Prostate gland (tissue), 2 donors: Measurements from ENCODE around the gene AFDN. TPM values are rescaled to one million over a fixed set of nuclear protein-coding genes. Genes with fewer than 3 reads are reported as not detected.

ENCODE experiments used
- DNase-seq: peaks from one replicate; pipeline ENCODE4 v3.0.0-alpha.2; 2019; ENCODE audit warnings: low spot score
- H3K27ac ChIP-seq, 2 donors: fragments of 200-600 bp; sonication (generic); 2 replicates each; pipeline ENCODE4 v1.5.1; 2017 to 2019
- H3K27me3 ChIP-seq: fragments of 200-600 bp; sonication (generic); replicated peaks from 2 replicates; pipeline ENCODE4 v1.5.1; 2019; ENCODE audit not compliant: insufficient read depth
- H3K36me3 ChIP-seq, 2 donors: fragments of 200-600 bp; sonication (generic); 1 replicate in 1 of 2; 2 replicates in 1 of 2; pipeline versions ENCODE4 v1.5.1 to v1.8.1; 2017 to 2019
- H3K4me1 ChIP-seq: fragments of 200-600 bp; sonication (generic); replicated peaks from 2 replicates; pipeline ENCODE4 v1.5.1; 2019
- H3K4me3 ChIP-seq, 2 donors: fragments of 200-600 bp; sonication (generic); 2 replicates each; pipeline ENCODE4 v1.5.1; 2017 to 2019
- H3K9me3 ChIP-seq: fragments of 200-600 bp; sonication (generic); 2 replicates; pipeline ENCODE4 v1.5.1; 2017
- CTCF ChIP-seq, 4 experiments: fragments of 200-600 bp in 2 of 4; fragments of 450-650 bp in 2 of 4; sonication (generic) in 2 of 4; IDR thresholded peaks; 1 replicate in 3 of 4; 2 replicates in 1 of 4; pipeline ENCODE4 v1.5.1; 2016 to 2019; ENCODE audit warnings: antibody characterized with exemption in 4 of 4, mild to moderate bottlenecking in 2 of 4, moderate library complexity in 2 of 4
- POLR2A ChIP-seq: fragments of 450-650 bp; IDR thresholded peaks from one replicate; pipeline ENCODE4 v1.6.1; 2016; ENCODE audit warnings: antibody characterized with exemption, mild to moderate bottlenecking
- POLR2AphosphoS5 ChIP-seq: sonication (generic); formaldehyde crosslinking; IDR thresholded peaks from one replicate; pipeline ENCODE4 v1.6.1; 2017; ENCODE audit warnings: antibody characterized with exemption
- WGBS: methylation state at CpG from one replicate; pipeline ENCODE4 v1.1.5; 2018; 5-methylcytosine and 5-hydroxymethylcytosine counted together
- intact Hi-C: fragments of 100-400 bp; cut with DNase I; formaldehyde crosslinking; loops from one replicate; pipeline ENCODE4 v1.14.2; 2022
- total RNA-seq, 2 donors: library from RNA; depleted of rRNA; stranded (reverse); fragments of >200 nt; gene quantifications; one replicate each; pipeline ENCODE4 v1.1.0, GENCODE V29; 2016

The AFDN gene
- total RNA-seq, 2 donors from 2014 or later: 171 to 204 TPM

DNA sequence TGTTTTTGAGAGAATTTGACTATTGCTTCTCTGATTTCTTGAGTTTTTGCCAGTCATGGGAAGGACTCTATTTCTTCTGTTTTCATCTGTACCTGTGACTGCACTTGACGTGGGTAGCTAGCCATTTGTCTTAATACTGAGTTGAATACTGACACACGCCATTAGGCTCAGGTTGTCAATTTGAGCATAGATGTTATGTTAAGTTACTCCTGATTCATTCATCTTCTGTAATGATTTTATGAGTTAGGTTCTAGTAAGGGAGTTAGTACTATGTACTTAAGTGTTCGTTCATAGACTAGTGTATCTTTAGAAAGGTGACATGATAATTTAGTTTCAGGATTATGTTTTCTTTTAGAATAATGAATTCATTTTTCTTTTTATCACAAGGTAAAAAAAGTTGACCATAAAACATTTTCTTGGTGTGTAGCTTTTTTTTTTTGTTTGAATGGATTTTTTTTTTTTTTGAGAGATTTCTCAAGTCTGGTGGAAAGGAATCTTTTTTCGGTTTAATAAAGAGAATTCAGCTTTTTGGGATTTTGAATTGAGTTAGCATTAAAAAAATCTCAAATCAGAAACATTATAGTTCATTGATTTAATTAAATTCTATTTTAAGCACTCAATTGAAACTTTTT is 1.7 kb downstream of the AFDN start:
- no peaks in the 10 kb centered on the region for H3K9me3 ChIP-seq
- H3K27ac ChIP-seq: peak overlapping the region; percentile 87 to 89
- TF ChIP-seq POLR2A (no peak), CTCF (IDR thresholded peaks at IDR 0.05) (no peak), POLR2AphosphoS5 (no peak)
- H3K36me3 ChIP-seq: no peaks in the 10 kb centered on the region
- H3K27me3 ChIP-seq: no peaks in the 10 kb centered on the region
- DNase-seq: no peak
- H3K4me1 ChIP-seq: no peaks in the 10 kb centered on the region
- peak overlapping the region; percentile 61 to 73 for H3K4me3 ChIP-seq
- 45% methylated on average over 4 of the region's 4 CpGs for WGBS
- intact Hi-C loops: no loop called here

DNA sequence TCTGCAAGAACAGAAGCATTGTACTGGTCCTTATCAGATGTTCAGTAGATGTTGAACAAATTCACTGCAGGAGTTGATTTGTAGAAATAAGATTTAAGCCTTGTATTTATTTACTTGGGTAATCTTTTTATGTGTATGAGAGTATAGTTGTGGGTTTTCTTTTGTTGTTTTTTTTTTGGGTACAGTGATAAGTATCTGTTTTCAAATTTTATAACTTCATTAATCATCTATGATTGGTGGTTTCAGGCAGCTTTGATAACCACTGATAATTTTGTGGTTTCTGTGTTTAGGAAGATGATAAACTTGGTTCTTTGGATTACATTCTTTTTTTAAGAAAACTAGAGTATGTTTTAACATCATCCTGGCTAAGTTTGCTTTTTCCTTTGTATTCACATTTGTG is 2.8 kb downstream of the AFDN start:
- TF ChIP-seq POLR2A: no peak
- no peak for TF ChIP-seq POLR2AphosphoS5
- TF ChIP-seq CTCF (IDR thresholded peaks at IDR 0.05): no peak
- no peak for DNase-seq
- Histone ChIP-seq H3K9me3 (no peaks in the 10 kb centered on the region), H3K27ac (peak overlapping the region; percentile 14 to 49), H3K4me3 (peak overlapping the region in 1 of 2 donors; percentile 61), H3K27me3 (no peaks in the 10 kb centered on the region), H3K4me1 (no peaks in the 10 kb centered on the region), H3K36me3 (no peaks in the 10 kb centered on the region)
- intact Hi-C loops: no loop called here

GRCh38 chr6:167831281-167831828 is 4.6 kb downstream of the AFDN start:
- TF ChIP-seq POLR2A (no peak), CTCF (IDR thresholded peaks at IDR 0.05) (no peak)
- no peaks in the 10 kb centered on the region for H3K27me3 ChIP-seq
- peak overlapping the region in 1 of 2 donors; percentile 63 for H3K27ac ChIP-seq
- no peaks in the 10 kb centered on the region for H3K36me3 ChIP-seq
- H3K9me3 ChIP-seq: no peaks in the 10 kb centered on the region
- no peak for DNase-seq
- WGBS: 47% methylated on average over 3 of the region's 3 CpGs
- no peaks in the 10 kb centered on the region for H3K4me1 ChIP-seq
- intact Hi-C loops: no loop called here
- no peak overlapping the region for H3K4me3 ChIP-seq

- TF ChIP-seq POLR2AphosphoS5 (peak; percentile 57), POLR2A (peak; percentile 5), CTCF (IDR thresholded peaks at IDR 0.05) (no peak)
- intact Hi-C loops: no loop called here
- Histone ChIP-seq H3K9me3 (no peaks in the 10 kb centered on the region), H3K36me3 (no peaks in the 10 kb centered on the region), H3K27me3 (no peaks in the 10 kb centered on the region), H3K27ac (peak overlapping the region; percentile 63 to 66), H3K4me3 (peak overlapping the region in 1 of 2 donors; percentile 4), H3K4me1 (no peaks in the 10 kb centered on the region)
- WGBS: 30% methylated on average over 4 of the region's 4 CpGs
- peak; percentile 57 for DNase-seq
Observed at GRCh38 chr6:167832497-167833395, 6.0 kb downstream of the AFDN start.
